Measurements from ENCODE around the gene KRTAP10-6.

GRCh38 chr21:44548922-44549321 lies 43.4 kb downstream of the KRTAP10-6 start:
- no peak for TF ChIP-seq CTCF (IDR thresholded peaks at IDR 0.05)
- TF ChIP-seq POLR2A (IDR thresholded peaks at IDR 0.05) = no peak

Data from body of pancreas (tissue), 4 donors.